LNCaP clone FGC (cell line): ENCODE measurements around the gene SLC25A28.

ENCODE experiments used
- DNase-seq: peaks from one replicate; pipeline ENCODE4 v3.0.0-alpha.2; 2011; ENCODE audit warnings: low read depth
- H3K4me3 ChIP-seq: 2 replicates; pipeline ENCODE4 v1.5.1; 2011; ENCODE audit warnings: mild to moderate bottlenecking, low read depth, low read length, control low read depth
- TF ChIP-seq, protein P1 (sequence below): IDR thresholded peaks from 2 replicates; pipeline ENCODE4 v1.5.1; 2012; ENCODE audit warnings: mild to moderate bottlenecking; ENCODE audit not compliant: control insufficient read depth, insufficient read depth; ENCODE audit errors: extremely low read depth

SLC25A28 gene

GRCh38 chr10:99565166-99565565 lies 55.1 kb downstream of the SLC25A28 start:
- no peak overlapping the region for H3K4me3 ChIP-seq
- TF ChIP-seq, protein P1, sequence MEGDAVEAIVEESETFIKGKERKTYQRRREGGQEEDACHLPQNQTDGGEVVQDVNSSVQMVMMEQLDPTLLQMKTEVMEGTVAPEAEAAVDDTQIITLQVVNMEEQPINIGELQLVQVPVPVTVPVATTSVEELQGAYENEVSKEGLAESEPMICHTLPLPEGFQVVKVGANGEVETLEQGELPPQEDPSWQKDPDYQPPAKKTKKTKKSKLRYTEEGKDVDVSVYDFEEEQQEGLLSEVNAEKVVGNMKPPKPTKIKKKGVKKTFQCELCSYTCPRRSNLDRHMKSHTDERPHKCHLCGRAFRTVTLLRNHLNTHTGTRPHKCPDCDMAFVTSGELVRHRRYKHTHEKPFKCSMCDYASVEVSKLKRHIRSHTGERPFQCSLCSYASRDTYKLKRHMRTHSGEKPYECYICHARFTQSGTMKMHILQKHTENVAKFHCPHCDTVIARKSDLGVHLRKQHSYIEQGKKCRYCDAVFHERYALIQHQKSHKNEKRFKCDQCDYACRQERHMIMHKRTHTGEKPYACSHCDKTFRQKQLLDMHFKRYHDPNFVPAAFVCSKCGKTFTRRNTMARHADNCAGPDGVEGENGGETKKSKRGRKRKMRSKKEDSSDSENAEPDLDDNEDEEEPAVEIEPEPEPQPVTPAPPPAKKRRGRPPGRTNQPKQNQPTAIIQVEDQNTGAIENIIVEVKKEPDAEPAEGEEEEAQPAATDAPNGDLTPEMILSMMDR = no peak
- no peak for DNase-seq

GRCh38 chr10:99564361-99564760 lies 55.9 kb downstream of the SLC25A28 start:
- H3K4me3 ChIP-seq = no peak overlapping the region
- DNase-seq = no peak
- TF ChIP-seq, protein P1 = no peak

GRCh38 chr10:99562631-99563030 lies 57.6 kb downstream of the SLC25A28 start:
- TF ChIP-seq, protein P1 = no peak
- no peak for DNase-seq
- H3K4me3 ChIP-seq = no peak overlapping the region
